GM12875 (cell line): ENCODE data around the gene RPIA.
"Not testable (repeated sequence)": the region's sequence is repeated elsewhere in the genome, so short reads cannot be mapped to it uniquely, and the experiment has no call there.

Experiments used
- H3K4me3 ChIP-seq: one replicate; pipeline ENCODE4 v1.5.1; 2011; ENCODE audit warnings: low read depth, low read length, control low read depth
- TF ChIP-seq, protein P1 (sequence below): IDR thresholded peaks from 2 replicates; pipeline ENCODE4 v1.5.1; 2011; ENCODE audit warnings: low read depth, mild to moderate bottlenecking, control low read depth, inconsistent platforms, low read length, moderate library complexity, borderline replicate concordance; ENCODE audit not compliant: insufficient read depth

RPIA gene

DNA sequence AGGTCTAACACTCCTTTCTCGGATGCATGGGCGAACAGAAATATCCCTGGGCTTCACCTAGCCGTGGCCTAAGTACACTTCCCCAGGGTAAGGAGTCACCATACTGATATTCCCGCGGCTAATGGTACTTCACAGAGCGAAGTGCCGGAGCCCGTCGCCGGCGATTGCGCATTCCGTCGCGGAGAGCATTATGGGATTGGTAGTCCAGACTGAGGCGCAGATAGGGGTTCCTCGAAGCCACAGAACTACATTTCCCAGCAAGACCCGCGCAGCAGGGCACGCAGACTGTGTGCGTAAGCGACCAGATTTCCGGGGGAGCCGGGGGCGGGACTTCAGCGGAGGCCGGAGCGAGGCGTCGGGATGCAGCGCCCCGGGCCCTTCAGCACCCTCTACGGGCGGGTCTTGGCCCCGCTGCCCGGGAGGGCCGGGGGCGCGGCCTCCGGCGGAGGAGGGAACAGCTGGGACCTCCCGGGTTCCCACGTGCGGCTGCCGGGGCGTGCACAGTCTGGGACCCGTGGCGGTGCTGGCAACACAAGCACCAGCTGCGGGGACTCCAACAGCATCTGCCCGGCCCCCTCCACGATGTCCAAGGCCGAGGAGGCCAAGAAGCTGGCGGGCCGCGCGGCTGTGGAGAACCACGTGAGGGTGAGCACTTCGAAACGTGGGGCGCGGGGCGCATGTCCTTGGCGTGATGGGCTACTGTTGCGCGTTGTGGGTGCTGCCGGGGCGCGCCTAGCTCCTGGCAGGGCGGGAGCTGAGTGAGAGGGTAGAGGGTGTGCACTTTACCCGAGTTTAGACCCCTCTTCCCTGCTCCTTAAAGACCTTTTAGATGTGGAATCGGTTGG lies at the start of gene RPIA:
TSS of gene RPIA (plus strand) at position 335 of the 845 bp plus-strand sequence. CDS start at position 361, 26 bp downstream.
- peak within 1 kb of the TSS; percentile 82 for H3K4me3 ChIP-seq
- TF ChIP-seq, protein P1, sequence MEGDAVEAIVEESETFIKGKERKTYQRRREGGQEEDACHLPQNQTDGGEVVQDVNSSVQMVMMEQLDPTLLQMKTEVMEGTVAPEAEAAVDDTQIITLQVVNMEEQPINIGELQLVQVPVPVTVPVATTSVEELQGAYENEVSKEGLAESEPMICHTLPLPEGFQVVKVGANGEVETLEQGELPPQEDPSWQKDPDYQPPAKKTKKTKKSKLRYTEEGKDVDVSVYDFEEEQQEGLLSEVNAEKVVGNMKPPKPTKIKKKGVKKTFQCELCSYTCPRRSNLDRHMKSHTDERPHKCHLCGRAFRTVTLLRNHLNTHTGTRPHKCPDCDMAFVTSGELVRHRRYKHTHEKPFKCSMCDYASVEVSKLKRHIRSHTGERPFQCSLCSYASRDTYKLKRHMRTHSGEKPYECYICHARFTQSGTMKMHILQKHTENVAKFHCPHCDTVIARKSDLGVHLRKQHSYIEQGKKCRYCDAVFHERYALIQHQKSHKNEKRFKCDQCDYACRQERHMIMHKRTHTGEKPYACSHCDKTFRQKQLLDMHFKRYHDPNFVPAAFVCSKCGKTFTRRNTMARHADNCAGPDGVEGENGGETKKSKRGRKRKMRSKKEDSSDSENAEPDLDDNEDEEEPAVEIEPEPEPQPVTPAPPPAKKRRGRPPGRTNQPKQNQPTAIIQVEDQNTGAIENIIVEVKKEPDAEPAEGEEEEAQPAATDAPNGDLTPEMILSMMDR = peak; percentile 92

DNA sequence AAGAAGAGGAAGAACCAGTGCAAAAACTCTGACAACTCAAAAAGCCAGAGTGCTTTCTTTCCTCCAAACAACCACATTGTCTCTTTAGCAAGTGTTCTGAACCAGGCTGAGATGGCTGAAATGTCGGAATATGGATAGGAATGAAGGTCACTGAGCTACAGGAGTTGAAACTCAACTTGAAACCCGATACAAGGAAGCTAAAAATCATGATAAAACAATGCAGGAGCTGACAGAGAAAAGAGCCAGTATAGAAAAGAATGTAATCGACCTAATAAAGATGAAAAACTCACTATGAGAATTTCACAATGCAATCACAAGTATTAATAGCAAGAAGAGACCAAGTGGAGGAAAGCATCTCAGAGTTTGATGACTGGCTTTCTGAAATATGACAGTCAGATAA lies 49.2 kb upstream of the RPIA start:
- TF ChIP-seq, protein P1 = no peak
- no peak overlapping the region for H3K4me3 ChIP-seq

DNA sequence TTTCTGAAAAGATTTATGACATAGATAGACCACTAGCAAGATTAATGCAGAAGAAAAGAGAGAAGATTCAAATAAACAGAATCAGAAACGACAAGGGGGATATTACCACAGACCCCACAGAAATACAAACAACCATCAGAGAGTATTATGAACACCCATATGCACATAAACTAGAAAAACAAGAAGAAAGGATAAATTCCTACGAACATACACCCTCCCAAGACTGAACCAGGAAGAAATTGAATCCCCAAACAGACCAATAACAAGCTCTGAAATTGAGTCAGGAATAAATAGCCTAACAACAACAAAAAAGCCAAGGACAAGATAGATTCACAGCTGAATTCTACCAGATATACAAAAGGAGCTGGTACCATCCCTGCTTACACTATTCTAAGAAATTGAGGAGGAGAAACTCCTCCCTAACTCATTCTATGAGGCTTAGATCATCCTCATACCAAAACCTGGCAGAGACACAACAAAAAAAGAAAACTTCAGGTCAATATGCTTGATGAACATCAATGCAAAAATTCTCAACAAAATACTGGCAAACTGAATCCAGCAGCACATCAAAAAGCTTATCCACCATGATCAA lies 46.1 kb upstream of the RPIA start:
- not testable (repeated sequence) for H3K4me3 ChIP-seq

DNA sequence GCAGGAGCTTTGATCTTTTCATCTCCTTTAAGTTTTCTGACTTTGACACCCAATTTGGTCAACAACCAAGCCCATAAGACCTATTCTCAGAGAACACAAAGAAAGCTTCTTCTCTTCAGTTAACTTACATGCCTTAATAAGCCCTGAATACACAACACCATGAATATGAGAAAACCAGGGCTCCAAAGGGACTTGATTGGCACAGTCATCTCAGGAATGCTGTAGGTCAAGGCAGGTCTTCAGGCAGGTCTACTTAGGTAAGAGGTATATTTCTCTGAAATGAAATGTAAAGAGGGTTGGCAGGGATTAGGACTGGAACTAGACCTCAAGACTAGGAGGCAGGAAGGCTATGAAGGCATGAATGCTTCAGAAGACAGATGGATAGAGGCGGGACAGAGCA lies 39.8 kb upstream of the RPIA start:
- TF ChIP-seq, protein P1 = no peak
- no peak overlapping the region for H3K4me3 ChIP-seq

DNA sequence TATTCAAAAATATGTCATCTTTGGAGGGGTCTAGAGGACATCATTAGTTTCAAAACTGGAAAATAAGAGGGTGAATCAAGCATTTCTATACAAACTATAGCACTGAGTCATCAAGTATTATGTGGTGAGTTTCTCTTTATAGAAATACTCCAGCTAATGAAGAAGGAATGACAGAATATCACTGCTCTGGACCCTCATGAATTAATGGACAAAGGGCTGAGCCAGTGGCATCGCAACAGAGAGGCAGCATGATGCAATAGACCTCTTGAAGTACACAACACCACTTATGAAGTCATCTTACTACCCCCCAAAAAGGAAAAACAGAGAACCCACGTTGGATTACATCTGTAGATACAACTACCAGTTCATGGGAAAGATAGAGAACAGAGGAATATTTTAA lies 36.8 kb upstream of the RPIA start:
- TF ChIP-seq, protein P1 = no peak
- H3K4me3 ChIP-seq = no peak overlapping the region

DNA sequence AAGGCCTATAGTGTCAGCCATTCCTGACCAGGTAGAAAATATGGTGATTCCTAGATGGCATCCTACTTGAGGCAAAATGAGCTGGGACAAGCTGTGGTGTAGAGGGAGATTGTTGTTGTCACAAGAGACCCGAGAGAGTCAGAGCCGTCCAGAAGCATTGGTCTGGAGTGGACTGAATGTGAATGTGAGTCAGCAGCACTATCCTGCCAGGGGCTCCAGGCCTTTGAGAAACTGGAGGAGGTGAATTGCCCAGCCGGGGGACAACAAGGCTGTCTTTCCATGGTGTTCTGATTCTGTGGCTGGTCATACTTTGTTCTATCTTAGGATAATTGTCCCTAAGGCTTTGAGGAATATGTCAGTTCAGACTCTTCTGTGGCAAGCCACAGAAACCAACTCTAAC lies 34.8 kb upstream of the RPIA start:
- TF ChIP-seq, protein P1 = no peak
- H3K4me3 ChIP-seq = no peak overlapping the region

DNA sequence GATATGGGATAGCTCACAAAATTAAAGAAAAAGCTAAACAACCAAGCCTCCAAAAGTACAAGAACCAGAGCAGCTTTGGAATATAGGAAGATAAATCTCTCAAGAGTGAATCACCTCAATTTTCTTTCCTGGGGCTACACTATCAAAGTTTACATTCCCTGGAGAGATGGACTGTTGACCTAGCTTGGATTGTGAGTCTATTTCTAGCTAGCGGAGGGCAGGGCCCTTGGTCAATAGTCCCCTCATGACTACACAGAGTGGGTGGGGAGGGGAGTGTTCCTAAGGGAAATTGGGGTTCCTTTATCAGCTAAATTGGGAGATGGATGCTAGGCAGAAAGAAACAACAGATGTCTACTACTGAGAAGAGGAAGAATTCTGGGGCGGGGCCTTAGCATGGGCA lies 34.3 kb upstream of the RPIA start:
- H3K4me3 ChIP-seq = no peak overlapping the region
- TF ChIP-seq, protein P1 = no peak
